Neuronal stem cell (in vitro differentiated cells): ENCODE results near the gene WDR82.
"Not testable (repeated sequence)": the region's sequence is repeated elsewhere in the genome, so short reads cannot be mapped to it uniquely, and the experiment has no call there.

Source experiments
- DNase-seq: peaks from one replicate; pipeline ENCODE4 v3.0.0-alpha.2; 2013; ENCODE audit warnings: low spot score
- H2AFZ ChIP-seq: one replicate; pipeline ENCODE4 v1.6.1; 2013; ENCODE audit warnings: mild to moderate bottlenecking, low read length, inconsistent platforms
- H2AK5ac ChIP-seq: 2 replicates; pipeline ENCODE4 v1.6.1; 2013; ENCODE audit warnings: low read depth, mild to moderate bottlenecking, inconsistent platforms, low read length, moderate library complexity, mixed read lengths
- H2BK120ac ChIP-seq: 2 replicates; pipeline ENCODE4 v1.6.1; 2013; ENCODE audit warnings: low read depth, mild to moderate bottlenecking, inconsistent platforms, low read length, moderate library complexity, mixed read lengths
- H2BK12ac ChIP-seq: one replicate; pipeline ENCODE4 v1.6.1; 2013; ENCODE audit warnings: low read length, inconsistent platforms
- H2BK15ac ChIP-seq: 2 replicates; pipeline ENCODE4 v1.6.1; 2013; ENCODE audit warnings: mild to moderate bottlenecking, low read length, inconsistent platforms, mixed read lengths
- H2BK5ac ChIP-seq: one replicate; pipeline ENCODE4 v1.6.1; 2013; ENCODE audit warnings: inconsistent platforms, mild to moderate bottlenecking, low read length, moderate library complexity
- H3K14ac ChIP-seq: one replicate; pipeline ENCODE4 v1.6.1; 2013; ENCODE audit warnings: low read length, inconsistent platforms
- H3K18ac ChIP-seq: 2 replicates; pipeline ENCODE4 v1.6.1; 2013; ENCODE audit warnings: low read length, inconsistent platforms
- H3K23ac ChIP-seq: 2 replicates; pipeline ENCODE4 v1.6.1; 2013; ENCODE audit warnings: low read depth, mild to moderate bottlenecking, mixed read lengths, low read length, inconsistent platforms; ENCODE audit not compliant: poor library complexity
- H3K27ac ChIP-seq: replicated peaks from 3 replicates; pipeline ENCODE4 v1.5.1; 2013; ENCODE audit warnings: low read length, inconsistent platforms
- H3K27me3 ChIP-seq, 3 experiments: 2 replicates each; pipeline ENCODE4 v1.6.1; 2013; ENCODE audit warnings: low read length in 3 of 3, mild to moderate bottlenecking in 2 of 3, inconsistent platforms in 1 of 3, low read depth in 1 of 3, mixed read lengths in 1 of 3, moderate library complexity in 1 of 3; ENCODE audit not compliant: control insufficient read depth in 3 of 3, insufficient read depth in 3 of 3
- H3K36me3 ChIP-seq, 2 donors: replicated peaks in 1 of 2; 2 replicates each; pipeline ENCODE4 v1.6.1; 2013; ENCODE audit warnings: low read length in 2 of 2; ENCODE audit not compliant: control insufficient read depth in 2 of 2, insufficient read depth in 2 of 2
- H3K4ac ChIP-seq: 2 replicates; pipeline ENCODE4 v1.6.1; 2013; ENCODE audit warnings: inconsistent platforms, mild to moderate bottlenecking, low read length, moderate library complexity
- H3K4me1 ChIP-seq, 2 donors: 1 replicate in 1 of 2; 2 replicates in 1 of 2; pipeline ENCODE4 v1.6.1; 2013; ENCODE audit warnings: low read length in 2 of 2, low read depth in 1 of 2; ENCODE audit not compliant: control insufficient read depth in 2 of 2, insufficient read depth in 1 of 2
- H3K4me2 ChIP-seq: one replicate; pipeline ENCODE4 v1.6.1; 2013; ENCODE audit warnings: mild to moderate bottlenecking, low read length, inconsistent platforms; ENCODE audit not compliant: insufficient read depth, poor library complexity, severe bottlenecking
- H3K4me3 ChIP-seq, 2 donors: 2 replicates each; pipeline ENCODE4 v1.5.1; 2013; ENCODE audit warnings: low read length in 2 of 2, mild to moderate bottlenecking in 2 of 2, inconsistent platforms in 1 of 2, moderate library complexity in 1 of 2
- H3K79me1 ChIP-seq: one replicate; pipeline ENCODE4 v1.6.1; 2013; ENCODE audit warnings: low read depth, mild to moderate bottlenecking, inconsistent platforms, low read length, moderate library complexity
- H3K9ac ChIP-seq: one replicate; pipeline ENCODE4 v1.6.1; 2013; ENCODE audit warnings: mild to moderate bottlenecking, low read depth, low read length, inconsistent platforms; ENCODE audit not compliant: poor library complexity
- H3K9me3 ChIP-seq, 2 donors: replicated peaks in 1 of 2; 2 replicates each; pipeline versions ENCODE3 to v1.6.1; 2013; ENCODE audit warnings: low read length in 2 of 2, mild to moderate bottlenecking in 2 of 2, inconsistent platforms in 1 of 2, low read depth in 1 of 2, mixed read lengths in 1 of 2, moderate library complexity in 1 of 2; ENCODE audit not compliant: control insufficient read depth in 2 of 2, insufficient read depth in 1 of 2
- H4K8ac ChIP-seq: one replicate; pipeline ENCODE4 v1.6.1; 2013; ENCODE audit warnings: low read depth, mild to moderate bottlenecking, inconsistent platforms, low read length, moderate library complexity
- H4K91ac ChIP-seq: one replicate; pipeline ENCODE4 v1.6.1; 2013; ENCODE audit warnings: low read length, low read depth, mild to moderate bottlenecking, inconsistent platforms; ENCODE audit not compliant: poor library complexity
- WGBS, 2 donors: extraction: QIAGEN DNeasy Blood & Tissue Kit; methylation state at CpG; one replicate each; pipeline ENCODE4 v1.1.7; 2013; ENCODE audit warnings: missing lambda C conversion rate in 2 of 2, mixed read lengths in 1 of 2; ENCODE audit not compliant: insufficient read length in 2 of 2, insufficient replicate concordance in 1 of 2; ENCODE audit errors: extremely low coverage in 2 of 2; 5-methylcytosine and 5-hydroxymethylcytosine counted together

The WDR82 gene

GRCh38 chr3:52274781-52275180, 3.7 kb downstream of the WDR82 start:
- not testable (repeated sequence) for H3K18ac ChIP-seq, H2BK15ac ChIP-seq, H3K27ac ChIP-seq, H2AFZ ChIP-seq, DNase-seq, H3K9me3 ChIP-seq, H3K23ac ChIP-seq, H3K79me1 ChIP-seq, H3K4me3 ChIP-seq, H3K4ac ChIP-seq, H3K14ac ChIP-seq, H2BK5ac ChIP-seq, H4K8ac ChIP-seq, H3K4me2 ChIP-seq, H3K27me3 ChIP-seq, H2AK5ac ChIP-seq, H4K91ac ChIP-seq, H2BK120ac ChIP-seq, H3K9ac ChIP-seq, H2BK12ac ChIP-seq
- H3K4me1 ChIP-seq, result peaks cover 9 to 23% of the 10 kb centered on the region in 2 donors
- WGBS, 2 donors, result no CpG with 5 or more reads among the region's 18 CpGs
- peaks cover 11 to 74% of the 10 kb centered on the region in 2 donors for H3K36me3 ChIP-seq

DNA sequence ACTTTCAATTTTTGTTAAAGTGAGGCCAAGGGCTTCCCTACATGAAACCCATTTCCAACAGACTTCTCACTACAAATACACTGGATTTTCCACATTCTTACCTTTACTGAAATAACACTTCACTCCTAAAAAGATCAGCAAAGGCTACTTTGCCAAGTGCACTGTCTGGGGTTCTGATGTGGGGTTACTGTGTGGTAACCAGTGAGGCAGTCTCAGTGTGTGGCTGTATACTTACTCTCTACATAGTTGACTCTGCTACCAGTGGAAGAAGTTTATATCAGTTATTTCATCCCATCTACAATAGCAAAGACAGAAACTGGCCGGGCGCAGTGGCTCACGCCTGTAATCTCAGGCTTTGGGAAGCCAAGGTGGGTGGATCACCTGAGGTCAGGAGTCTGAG, 5.6 kb downstream of the WDR82 start:
- no CpG with 5 or more reads among the region's 3 CpGs for WGBS, 2 donors
- no peak overlapping the region for H3K9ac ChIP-seq
- H3K4ac ChIP-seq, result no peak overlapping the region
- no peak overlapping the region for H3K18ac ChIP-seq
- H3K4me1 ChIP-seq, result peaks cover 8 to 12% of the 10 kb centered on the region in 2 donors
- H3K14ac ChIP-seq, result no peak overlapping the region
- no peak overlapping the region for H4K8ac ChIP-seq
- H2BK5ac ChIP-seq, result no peak overlapping the region
- H3K27me3 ChIP-seq, result no peaks in the 10 kb centered on the region
- no peak overlapping the region for H3K4me2 ChIP-seq
- no peak overlapping the region for H2BK12ac ChIP-seq
- H2BK15ac ChIP-seq, result no peak overlapping the region
- no peaks in the 10 kb centered on the region for H3K9me3 ChIP-seq
- no peak overlapping the region for H3K4me3 ChIP-seq
- H3K79me1 ChIP-seq, result peaks cover 11% of the 10 kb centered on the region
- no peak overlapping the region for H3K27ac ChIP-seq
- H2AFZ ChIP-seq, result no peak overlapping the region
- H2AK5ac ChIP-seq, result no peak overlapping the region
- no peak overlapping the region for H2BK120ac ChIP-seq
- no peak for DNase-seq
- no peak overlapping the region for H3K23ac ChIP-seq
- peaks cover 19 to 94% of the 10 kb centered on the region in 2 donors for H3K36me3 ChIP-seq
- no peak overlapping the region for H4K91ac ChIP-seq

GRCh38 chr3:52272172-52272571, 6.3 kb downstream of the WDR82 start:
- not testable (repeated sequence) for H3K27ac ChIP-seq, H2BK12ac ChIP-seq, H3K4me2 ChIP-seq, H3K23ac ChIP-seq, H3K18ac ChIP-seq, H3K27me3 ChIP-seq, H3K79me1 ChIP-seq, H4K8ac ChIP-seq, H2BK15ac ChIP-seq, DNase-seq, H2AFZ ChIP-seq, H3K9me3 ChIP-seq, H3K14ac ChIP-seq, H4K91ac ChIP-seq, H2BK5ac ChIP-seq, H3K4me3 ChIP-seq, H2BK120ac ChIP-seq, H2AK5ac ChIP-seq, H3K9ac ChIP-seq, H3K4ac ChIP-seq
- WGBS, 2 donors, result no CpG with 5 or more reads among the region's 9 CpGs
- H3K36me3 ChIP-seq, result peaks cover 21 to 98% of the 10 kb centered on the region in 2 donors
- H3K4me1 ChIP-seq, result peaks cover 6 to 11% of the 10 kb centered on the region in 2 donors

DNA sequence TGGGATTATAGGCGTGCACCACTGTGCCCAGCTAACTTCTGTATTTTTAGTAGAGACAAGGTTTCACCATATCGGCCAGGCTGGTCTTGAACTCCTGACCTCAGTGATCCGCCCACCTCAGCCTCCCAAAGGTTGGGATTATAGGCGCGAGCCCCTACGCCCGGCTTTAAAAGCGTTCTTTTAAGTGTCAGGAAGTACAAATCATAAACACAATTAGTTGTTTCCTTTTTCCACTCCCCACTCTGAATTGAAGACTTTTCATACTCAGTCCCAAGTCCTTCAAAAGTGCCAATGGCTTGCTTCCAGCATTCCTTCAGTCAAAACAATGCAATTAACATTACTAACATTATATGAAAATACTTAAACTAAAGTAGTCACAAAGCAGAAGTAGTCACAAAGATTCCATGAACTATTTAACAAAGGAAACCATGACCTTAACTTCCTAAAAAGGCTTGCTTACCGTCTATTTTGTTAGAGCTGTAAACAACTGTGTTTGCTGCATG, 8.1 kb downstream of the WDR82 start:
- Histone ChIP-seq H3K18ac (no peak overlapping the region), H3K4me3 (no peak overlapping the region), H3K4ac (no peak overlapping the region), H4K91ac (no peak overlapping the region), H3K4me2 (no peak overlapping the region), H2BK15ac (no peak overlapping the region), H2AFZ (no peak overlapping the region), H3K27ac (no peak overlapping the region), H3K9ac (no peak overlapping the region), H3K4me1 (no peaks in the 10 kb centered on the region), H2BK12ac (no peak overlapping the region), H2AK5ac (no peak overlapping the region), H3K79me1 (peaks cover 9% of the 10 kb centered on the region), H3K36me3 (peaks cover 26 to 100% of the 10 kb centered on the region in 2 donors), H4K8ac (no peak overlapping the region), H2BK120ac (no peak overlapping the region), H2BK5ac (no peak overlapping the region), H3K23ac (no peak overlapping the region), H3K27me3 (no peaks in the 10 kb centered on the region), H3K9me3 (no peaks in the 10 kb centered on the region), H3K14ac (no peak overlapping the region)
- WGBS, 2 donors, result no CpG with 5 or more reads among the region's 9 CpGs
- DNase-seq, result no peak
